ENCODE results near the gene WDR13.
A peak's percentile ranks its signal among the peaks of the same experiment; 100 is the strongest.

WDR13 gene

GRCh38 chrX:48613502-48614160 lies 16.3 kb downstream of the WDR13 start:
- DNase-seq (ENCODE audit: low read depth, low spot score) = no peak
- H3K4me1 ChIP-seq (ENCODE audit: insufficient read depth, insufficient read length) = no peaks in the 10 kb centered on the region
- no peaks in the 10 kb centered on the region for H3K9me3 ChIP-seq (ENCODE audit: insufficient read depth, low read length)
- H3K9ac ChIP-seq (ENCODE audit: insufficient read length, low read depth) = no peak overlapping the region
- no peaks in the 10 kb centered on the region for H3K36me3 ChIP-seq (ENCODE audit: insufficient read depth, insufficient read length, low read length)
- TF ChIP-seq SUZ12 (IDR thresholded peaks at IDR 0.05; ENCODE audit: extremely low read depth, insufficient read depth, insufficient read length) (no peak), YY1 (IDR thresholded peaks at IDR 0.05; ENCODE audit: insufficient read depth, insufficient read length) (no peak), ZNF274 (IDR thresholded peaks at IDR 0.05; ENCODE audit: low read depth, low read length) (no peak)
- H3K27me3 ChIP-seq (ENCODE audit: insufficient read depth, insufficient read length) = no peaks in the 10 kb centered on the region
- H3K4me3 ChIP-seq (ENCODE audit: insufficient read length, low read depth) = no peak overlapping the region

GRCh38 chrX:48616576-48616975 lies 19.3 kb downstream of the WDR13 start:
- Histone ChIP-seq H3K9me3 (ENCODE audit: insufficient read depth, low read length) (no peaks in the 10 kb centered on the region), H3K4me3 (ENCODE audit: insufficient read length, low read depth) (no peak overlapping the region), H3K36me3 (ENCODE audit: insufficient read depth, insufficient read length, low read length) (no peaks in the 10 kb centered on the region), H3K9ac (ENCODE audit: insufficient read length, low read depth) (no peak overlapping the region), H3K27me3 (ENCODE audit: insufficient read depth, insufficient read length) (no peaks in the 10 kb centered on the region), H3K4me1 (ENCODE audit: insufficient read depth, insufficient read length) (no peaks in the 10 kb centered on the region)
- TF ChIP-seq YY1 (IDR thresholded peaks at IDR 0.05; ENCODE audit: insufficient read depth, insufficient read length) = no peak
- TF ChIP-seq SUZ12 (IDR thresholded peaks at IDR 0.05; ENCODE audit: extremely low read depth, insufficient read depth, insufficient read length) = no peak
- no peak for TF ChIP-seq ZNF274 (IDR thresholded peaks at IDR 0.05; ENCODE audit: low read depth, low read length)
- no peak for DNase-seq (ENCODE audit: low read depth, low spot score)

- TF ChIP-seq YY1 (IDR thresholded peaks at IDR 0.05; ENCODE audit: insufficient read depth, insufficient read length) = no peak
- no peak for TF ChIP-seq SUZ12 (IDR thresholded peaks at IDR 0.05; ENCODE audit: extremely low read depth, insufficient read depth, insufficient read length)
- TF ChIP-seq ZNF274 (IDR thresholded peaks at IDR 0.05; ENCODE audit: low read depth, low read length) = no peak
- no peak for DNase-seq (ENCODE audit: low read depth, low spot score)
- Histone ChIP-seq H3K9ac (ENCODE audit: insufficient read length, low read depth) (no peak overlapping the region), H3K36me3 (ENCODE audit: insufficient read depth, insufficient read length, low read length) (no peaks in the 10 kb centered on the region), H3K9me3 (ENCODE audit: insufficient read depth, low read length) (no peaks in the 10 kb centered on the region), H3K4me1 (ENCODE audit: insufficient read depth, insufficient read length) (no peaks in the 10 kb centered on the region), H3K27me3 (ENCODE audit: insufficient read depth, insufficient read length) (no peaks in the 10 kb centered on the region), H3K4me3 (ENCODE audit: insufficient read length, low read depth) (no peak overlapping the region)
Measured at GRCh38 chrX:48617542-48618340, 20.4 kb downstream of the WDR13 start.

GRCh38 chrX:48626401-48627298 lies 29.4 kb downstream of the WDR13 start:
- DNase-seq (ENCODE audit: low read depth, low spot score) = no peak
- no peaks in the 10 kb centered on the region for H3K36me3 ChIP-seq (ENCODE audit: insufficient read depth, insufficient read length, low read length)
- TF ChIP-seq ZNF274 (IDR thresholded peaks at IDR 0.05; ENCODE audit: low read depth, low read length) = no peak
- no peak for TF ChIP-seq SUZ12 (IDR thresholded peaks at IDR 0.05; ENCODE audit: extremely low read depth, insufficient read depth, insufficient read length)
- TF ChIP-seq YY1 (IDR thresholded peaks at IDR 0.05; ENCODE audit: insufficient read depth, insufficient read length) = no peak

GRCh38 chrX:48631376-48632090 lies 34.2 kb downstream of the WDR13 start:
- H3K36me3 ChIP-seq (ENCODE audit: insufficient read depth, insufficient read length, low read length) = no peaks in the 10 kb centered on the region
- TF ChIP-seq SUZ12 (IDR thresholded peaks at IDR 0.05; ENCODE audit: extremely low read depth, insufficient read depth, insufficient read length) (no peak), YY1 (IDR thresholded peaks at IDR 0.05; ENCODE audit: insufficient read depth, insufficient read length) (no peak), ZNF274 (IDR thresholded peaks at IDR 0.05; ENCODE audit: low read depth, low read length) (no peak)
- no peaks in the 10 kb centered on the region for H3K4me1 ChIP-seq (ENCODE audit: insufficient read depth, insufficient read length)
- no peak overlapping the region for H3K9ac ChIP-seq (ENCODE audit: insufficient read length, low read depth)
- no peaks in the 10 kb centered on the region for H3K27me3 ChIP-seq (ENCODE audit: insufficient read depth, insufficient read length)
- H3K4me3 ChIP-seq (ENCODE audit: insufficient read length, low read depth) = no peak overlapping the region
- DNase-seq (ENCODE audit: low read depth, low spot score) = peak; percentile 91
- no peaks in the 10 kb centered on the region for H3K9me3 ChIP-seq (ENCODE audit: insufficient read depth, low read length)

More at GRCh38 chrX:48626401-48627298, 29.4 kb downstream of the WDR13 start:
- Histone ChIP-seq H3K9me3 (ENCODE audit: insufficient read depth, low read length) (no peaks in the 10 kb centered on the region), H3K9ac (ENCODE audit: insufficient read length, low read depth) (no peak overlapping the region), H3K4me3 (ENCODE audit: insufficient read length, low read depth) (no peak overlapping the region), H3K4me1 (ENCODE audit: insufficient read depth, insufficient read length) (no peaks in the 10 kb centered on the region), H3K27me3 (ENCODE audit: insufficient read depth, insufficient read length) (no peaks in the 10 kb centered on the region)

GRCh38 chrX:48632207-48632606 lies 34.9 kb downstream of the WDR13 start:
- no peak overlapping the region for H3K4me3 ChIP-seq (ENCODE audit: insufficient read length, low read depth)
- no peak for TF ChIP-seq SUZ12 (IDR thresholded peaks at IDR 0.05; ENCODE audit: extremely low read depth, insufficient read depth, insufficient read length)
- no peak for TF ChIP-seq ZNF274 (IDR thresholded peaks at IDR 0.05; ENCODE audit: low read depth, low read length)
- TF ChIP-seq YY1 (IDR thresholded peaks at IDR 0.05; ENCODE audit: insufficient read depth, insufficient read length) = no peak
- H3K9ac ChIP-seq (ENCODE audit: insufficient read length, low read depth) = no peak overlapping the region
- no peak for DNase-seq (ENCODE audit: low read depth, low spot score)
- no peaks in the 10 kb centered on the region for H3K9me3 ChIP-seq (ENCODE audit: insufficient read depth, low read length)
- H3K27me3 ChIP-seq (ENCODE audit: insufficient read depth, insufficient read length) = no peaks in the 10 kb centered on the region
- H3K36me3 ChIP-seq (ENCODE audit: insufficient read depth, insufficient read length, low read length) = no peaks in the 10 kb centered on the region
- H3K4me1 ChIP-seq (ENCODE audit: insufficient read depth, insufficient read length) = no peaks in the 10 kb centered on the region

All from NT2/D1 (cell line).